Measurements from ENCODE around the gene ACAT2. TPM values are rescaled to one million over a fixed set of nuclear protein-coding genes. Genes with fewer than 3 reads are reported as not detected.

The ACAT2 gene
- polyA plus RNA-seq, 4 donors: 43.4 to 53.3 (median 48.7) TPM

Other genes with a start within 250 kb of the ACAT2 start
- 100 to 1,000 TPM; 108 to 121 (median 113) TPM for gene SOD2, start 68.8 kb upstream of the ACAT2 start, polyA plus RNA-seq (ENCODE audit: insufficient read length in 4 of 4)
- 100 to 1,000 TPM; 119 to 140 (median 129) TPM for gene WTAP, start 34.5 kb upstream of the ACAT2 start, polyA plus RNA-seq (ENCODE audit: insufficient read length in 4 of 4)
- 100 to 1,000 TPM; 231 to 294 (median 252) TPM for gene TCP1, start 27.6 kb downstream of the ACAT2 start, polyA plus RNA-seq (ENCODE audit: insufficient read length in 4 of 4)
- gene MRPL18, start 28.4 kb downstream of the ACAT2 start, polyA plus RNA-seq (ENCODE audit: insufficient read length in 4 of 4): 10 to 100 TPM; 62.3 to 74.6 (median 64.6) TPM
- under 1 TPM in 2 of 4 donors, not detected in 2; 0.24 to 0.99 TPM for gene PNLDC1, start 38.2 kb downstream of the ACAT2 start, polyA plus RNA-seq (ENCODE audit: insufficient read length in 4 of 4)
- gene MAS1, start 128.9 kb downstream of the ACAT2 start, polyA plus RNA-seq (ENCODE audit: insufficient read length in 4 of 4): under 1 TPM in 3 of 4 donors, not detected in 1; 0.03 to 0.06 (median 0.04) TPM
- 10 to 100 TPM; 50.5 to 67.8 (median 58.4) TPM for gene IGF2R, start 207.0 kb downstream of the ACAT2 start, polyA plus RNA-seq (ENCODE audit: insufficient read length in 4 of 4)